Stomach (tissue), 9 donors: Measurements from ENCODE around the gene PLPP7. TPM values are rescaled to one million over a fixed set of nuclear protein-coding genes. Genes with fewer than 3 reads are reported as not detected.

Experiments used
- DNase-seq, 2 donors: peaks; one replicate each; pipeline versions ENCODE4 v3.0.0 to v3.0.0-alpha.2; 2013 to 2019
- H3K27ac ChIP-seq, 5 donors: fragments of 200-600 bp in 4 of 5; sonication (generic) in 4 of 5; one replicate each; pipeline ENCODE4 v1.5.1; 2013 to 2019; ENCODE audit warnings: mild to moderate bottlenecking in 1 of 5, moderate library complexity in 1 of 5
- H3K27me3 ChIP-seq, 3 donors: fragments of 200-600 bp; sonication (generic); one replicate each; pipeline ENCODE4 v1.5.1; 2017 to 2019; ENCODE audit warnings: mixed run types in 1 of 3
- H3K36me3 ChIP-seq, 4 donors: fragments of 200-600 bp; sonication (generic); 1 replicate in 3 of 4; 2 replicates in 1 of 4; pipeline ENCODE4 v1.5.1; 2016 to 2019
- H3K4me1 ChIP-seq, 4 donors: fragments of 200-600 bp; sonication (generic); one replicate each; pipeline ENCODE4 v1.5.1; 2016 to 2019
- H3K4me3 ChIP-seq, 4 donors: fragments of 200-600 bp; sonication (generic) in 3 of 4; one replicate each; pipeline ENCODE4 v1.5.1; 2016 to 2019; ENCODE audit warnings: mild to moderate bottlenecking in 1 of 4
- H3K9me3 ChIP-seq, 4 donors: fragments of 200-600 bp; sonication (generic); one replicate each; pipeline ENCODE4 v1.5.1; 2016 to 2019
- CTCF ChIP-seq, 7 experiments: fragments of 450-650 bp in 4 of 7; fragments of 200-600 bp in 3 of 7; sonication (generic) in 3 of 7; IDR thresholded peaks; one replicate each; pipeline ENCODE4 v1.5.1; 2016 to 2019; ENCODE audit warnings: antibody characterized with exemption in 7 of 7, control low read depth in 2 of 7, mild to moderate bottlenecking in 1 of 7
- EP300 ChIP-seq: sonication (generic); formaldehyde crosslinking; IDR thresholded peaks from one replicate; pipeline ENCODE4 v1.6.1; 2017; ENCODE audit warnings: antibody characterized with exemption
- POLR2A ChIP-seq, 4 donors: fragments of 450-650 bp; IDR thresholded peaks; one replicate each; pipeline ENCODE4 v1.6.1; 2016; ENCODE audit warnings: antibody characterized with exemption in 4 of 4, control low read depth in 2 of 4, mild to moderate bottlenecking in 1 of 4, moderate library complexity in 1 of 4
- POLR2AphosphoS5 ChIP-seq, 3 donors: sonication (generic); formaldehyde crosslinking; IDR thresholded peaks; one replicate each; pipeline ENCODE4 v1.6.1; 2016; ENCODE audit warnings: antibody characterized with exemption in 3 of 3
- WGBS, 5 donors: extraction: QIAGEN DNeasy Blood & Tissue Kit in 3 of 5; methylation state at CpG; one replicate each; pipeline versions ENCODE4 v1.1.5 to v1.1.7; 2013 to 2018; 5-methylcytosine and 5-hydroxymethylcytosine counted together
- intact Hi-C: fragments of 100-400 bp; cut with DNase I; formaldehyde crosslinking; loops from one replicate; pipeline ENCODE4 v1.15.1; 2023; ENCODE audit warnings: low total_unique reads
- polyA plus RNA-seq, 3 donors: library from polyadenylated mRNA; stranded (reverse); fragments of 200-250 nt; gene quantifications; one replicate each; pipeline ENCODE4 v1.2.3, GENCODE V29; 2013
- total RNA-seq, 5 donors: library from RNA; depleted of rRNA; stranded (reverse); fragments of >200 nt; gene quantifications; one replicate each; pipeline versions ENCODE4 v1.1.0 to v1.2.3, GENCODE V29; 2014 to 2016
- donor health status: healthy with polysubstance abuse.
- donor health status: Bipolar disorder and iron deficiency.
- donor health status: healthy.

Gene PLPP7
- total and polyA plus RNA-seq, 8 donors, result 0.29 to 1.8 (median 1.6) TPM; not detected in 1

- no peaks in the 10 kb centered on the region for H3K36me3 ChIP-seq
- intact Hi-C loops, result no loop called here
- no peak for TF ChIP-seq POLR2AphosphoS5 (IDR thresholded peaks at IDR 0.05)
- TF ChIP-seq POLR2A (IDR thresholded peaks at IDR 0.05), result no peak
- TF ChIP-seq CTCF (IDR thresholded peaks at IDR 0.05), result no peak
- no peak for TF ChIP-seq EP300
- peaks cover 0 to 26% (median 0%) of the 10 kb centered on the region in 3 donors for H3K27me3 ChIP-seq
- H3K9me3 ChIP-seq, result no peaks in the 10 kb centered on the region
- no peak for DNase-seq
- H3K4me3 ChIP-seq, result no peak overlapping the region
- WGBS, 5 donors, result 67 to 83% (median 79%) methylated on average over 23 of the region's 23 CpGs
- H3K27ac ChIP-seq, result no peak overlapping the region
- H3K4me1 ChIP-seq, result no peaks in the 10 kb centered on the region
Measured at GRCh38 chr9:131318231-131319085, 28.9 kb downstream of the PLPP7 start.

GRCh38 chr9:131319486-131319885 lies 30.0 kb downstream of the PLPP7 start:
- H3K27ac ChIP-seq, result peak overlapping the region in 1 of 5 donors; percentile 46
- no peak overlapping the region for H3K4me3 ChIP-seq
- no peaks in the 10 kb centered on the region for H3K9me3 ChIP-seq
- H3K27me3 ChIP-seq, result peaks cover 0 to 24% (median 0%) of the 10 kb centered on the region in 3 donors
- no peaks in the 10 kb centered on the region for H3K4me1 ChIP-seq
- no peak for DNase-seq
- intact Hi-C loops, result no loop called here
- no peak for TF ChIP-seq POLR2AphosphoS5 (IDR thresholded peaks at IDR 0.05)
- no peaks in the 10 kb centered on the region for H3K36me3 ChIP-seq
- WGBS, 5 donors, result 83 to 93% (median 88%) methylated on average over 12 of the region's 12 CpGs

- DNase-seq, result peak in 1 of 2 donors; percentile 34
- Histone ChIP-seq H3K4me3 (no peak overlapping the region), H3K9me3 (no peaks in the 10 kb centered on the region), H3K27ac (peak overlapping the region in 1 of 5 donors; percentile 46), H3K27me3 (peaks cover 0 to 17% (median 0%) of the 10 kb centered on the region in 3 donors), H3K36me3 (no peaks in the 10 kb centered on the region), H3K4me1 (no peaks in the 10 kb centered on the region)
- no peak for TF ChIP-seq POLR2A (IDR thresholded peaks at IDR 0.05)
- TF ChIP-seq EP300, result no peak
- no peak for TF ChIP-seq POLR2AphosphoS5 (IDR thresholded peaks at IDR 0.05)
- TF ChIP-seq CTCF (IDR thresholded peaks at IDR 0.05), result no peak
- intact Hi-C loops, result no loop called here
- 67 to 75% (median 69%) methylated on average over 19 of the region's 19 CpGs for WGBS, 5 donors
Measured at GRCh38 chr9:131320031-131320685, 30.6 kb downstream of the PLPP7 start.

- no peak overlapping the region for H3K27ac ChIP-seq
- peak in 1 of 2 donors; percentile 46 for DNase-seq
- 63 to 89% (median 75%) methylated on average over 8 of the region's 8 CpGs for WGBS, 5 donors
Measured at GRCh38 chr9:131323629-131324028, 34.1 kb downstream of the PLPP7 start.

More at GRCh38 chr9:131323629-131324028, 34.1 kb downstream of the PLPP7 start:
- Histone ChIP-seq H3K4me1 (peaks cover 0 to 6% (median 0%) of the 10 kb centered on the region in 4 donors), H3K9me3 (no peaks in the 10 kb centered on the region), H3K27me3 (peaks cover 0 to 3% (median 0%) of the 10 kb centered on the region in 3 donors), H3K36me3 (no peaks in the 10 kb centered on the region), H3K4me3 (no peak overlapping the region)
- TF ChIP-seq POLR2A (IDR thresholded peaks at IDR 0.05), result no peak
- TF ChIP-seq POLR2AphosphoS5 (IDR thresholded peaks at IDR 0.05), result no peak
- TF ChIP-seq CTCF (IDR thresholded peaks at IDR 0.05), result no peak
- TF ChIP-seq EP300, result no peak
- intact Hi-C loops, result no loop called here
